ES-I3 (cell line): Measurements from ENCODE around the gene SSH2.
"Not testable (repeated sequence)": the region's sequence is repeated elsewhere in the genome, so short reads cannot be mapped to it uniquely, and the experiment has no call there.

ENCODE experiments used
- H3K36me3 ChIP-seq: 2 replicates; pipeline ENCODE4 v1.6.1; 2013; ENCODE audit warnings: mild to moderate bottlenecking, low read length, control low read depth, moderate library complexity; ENCODE audit not compliant: insufficient read depth
- H3K4me1 ChIP-seq: 2 replicates; pipeline ENCODE4 v1.6.1; 2013; ENCODE audit warnings: mild to moderate bottlenecking, control low read depth, low read length; ENCODE audit not compliant: insufficient read depth
- H3K9ac ChIP-seq: 2 replicates; pipeline ENCODE4 v1.6.1; 2013; ENCODE audit warnings: low read depth, mild to moderate bottlenecking, low read length, moderate library complexity
- H3K9me3 ChIP-seq: 2 replicates; pipeline ENCODE4 v1.6.1; 2013; ENCODE audit warnings: mild to moderate bottlenecking, low read length, moderate library complexity; ENCODE audit not compliant: control insufficient read depth, insufficient read depth

The SSH2 gene

GRCh38 chr17:29873476-29873875 lies 56.6 kb downstream of the SSH2 start:
- Histone ChIP-seq H3K4me1 (no peaks in the 10 kb centered on the region), H3K9ac (no peak overlapping the region), H3K36me3 (no peaks in the 10 kb centered on the region), H3K9me3 (no peaks in the 10 kb centered on the region)

DNA sequence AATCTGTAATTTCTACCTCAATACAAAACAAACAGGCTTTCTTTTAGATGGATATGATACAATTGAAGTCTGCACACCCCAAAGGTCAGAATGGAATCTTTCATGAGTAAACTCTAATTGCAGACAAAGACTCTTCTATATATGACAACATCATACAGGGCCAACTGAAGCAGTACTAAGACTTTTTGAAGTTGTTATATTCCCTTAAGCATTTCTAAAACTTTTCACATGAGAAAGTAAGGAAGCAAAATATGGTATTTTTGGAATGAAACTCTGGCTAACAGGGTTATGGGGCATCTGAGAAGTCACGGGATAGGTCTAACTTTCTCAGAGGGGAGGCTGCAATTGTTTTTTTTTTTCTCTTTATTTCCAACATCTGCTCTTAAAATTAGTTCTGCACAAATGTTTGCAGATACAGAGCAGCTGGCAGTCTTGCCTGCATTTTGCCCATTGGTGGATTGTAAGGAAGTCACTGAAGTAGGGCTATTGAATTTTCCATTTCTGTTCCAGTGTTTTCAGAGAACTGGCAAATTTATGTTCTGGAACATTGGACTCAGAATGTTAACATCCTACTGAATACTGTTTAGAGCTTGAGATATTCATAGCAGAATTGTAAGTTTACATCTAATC lies 59.1 kb downstream of the SSH2 start:
- Histone ChIP-seq H3K4me1 (peaks cover 9% of the 10 kb centered on the region), H3K9ac (no peak overlapping the region), H3K9me3 (no peaks in the 10 kb centered on the region), H3K36me3 (no peaks in the 10 kb centered on the region)

DNA sequence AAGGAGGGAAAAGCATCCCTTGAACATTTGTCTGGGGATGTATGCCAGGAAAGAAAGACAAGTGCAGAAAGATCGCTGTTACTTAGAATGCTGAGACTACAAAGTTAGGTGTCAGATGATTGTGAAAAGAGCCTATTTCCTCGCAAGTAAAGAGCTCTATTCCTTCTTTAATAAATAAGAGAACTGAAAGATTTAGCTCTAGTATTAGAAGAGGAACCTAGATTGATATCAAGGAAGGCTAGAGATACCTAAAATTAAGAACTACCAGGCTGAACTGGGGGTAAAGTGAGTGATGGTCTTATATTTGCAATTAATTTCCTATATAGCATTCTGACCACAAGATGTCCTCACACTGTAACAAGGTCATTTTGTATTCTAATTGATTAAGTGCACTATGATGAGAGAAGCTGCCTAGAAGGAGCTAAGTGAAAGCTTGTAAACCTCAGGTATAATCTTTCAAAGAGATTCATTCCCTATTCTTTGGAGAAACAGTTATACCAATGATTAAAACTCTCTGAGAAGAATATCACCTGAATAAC lies 62.3 kb downstream of the SSH2 start:
- Histone ChIP-seq H3K4me1 (peaks cover 20% of the 10 kb centered on the region), H3K36me3 (no peaks in the 10 kb centered on the region), H3K9ac (no peak overlapping the region), H3K9me3 (no peaks in the 10 kb centered on the region)

DNA sequence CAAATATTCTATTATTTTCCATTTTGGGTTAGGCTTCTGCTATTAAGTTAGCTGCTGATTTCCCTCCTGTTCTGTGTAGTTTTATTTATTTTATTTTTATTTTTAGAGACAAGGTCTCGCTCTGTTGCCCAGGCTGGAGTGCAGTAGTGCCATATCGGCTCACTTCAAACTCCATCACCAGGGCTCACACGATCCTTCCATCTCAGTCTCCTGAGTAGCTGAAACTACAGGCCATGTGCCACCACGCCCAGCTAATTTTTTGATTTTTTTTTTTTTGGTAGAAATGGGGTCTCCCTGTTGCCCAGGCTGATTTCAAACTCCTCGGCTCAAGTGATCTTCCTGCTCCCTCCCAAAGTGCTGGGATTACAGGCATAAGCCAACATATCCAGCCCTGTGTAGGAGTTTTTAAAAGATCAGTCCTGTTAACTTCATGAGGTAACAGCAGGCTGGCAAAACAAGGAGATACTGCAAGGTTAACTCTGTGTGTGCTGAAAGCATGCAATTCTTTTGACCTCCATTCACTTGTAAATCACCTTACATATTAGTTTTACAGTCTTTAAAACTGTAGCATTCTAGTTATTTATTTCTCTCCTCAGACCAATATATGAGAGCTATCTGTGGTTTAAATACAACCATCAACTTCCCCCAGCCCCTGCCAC lies 63.2 kb downstream of the SSH2 start:
- H3K9me3 ChIP-seq = no peaks in the 10 kb centered on the region
- H3K4me1 ChIP-seq = peaks cover 20% of the 10 kb centered on the region
- H3K36me3 ChIP-seq = no peaks in the 10 kb centered on the region
- no peak overlapping the region for H3K9ac ChIP-seq

DNA sequence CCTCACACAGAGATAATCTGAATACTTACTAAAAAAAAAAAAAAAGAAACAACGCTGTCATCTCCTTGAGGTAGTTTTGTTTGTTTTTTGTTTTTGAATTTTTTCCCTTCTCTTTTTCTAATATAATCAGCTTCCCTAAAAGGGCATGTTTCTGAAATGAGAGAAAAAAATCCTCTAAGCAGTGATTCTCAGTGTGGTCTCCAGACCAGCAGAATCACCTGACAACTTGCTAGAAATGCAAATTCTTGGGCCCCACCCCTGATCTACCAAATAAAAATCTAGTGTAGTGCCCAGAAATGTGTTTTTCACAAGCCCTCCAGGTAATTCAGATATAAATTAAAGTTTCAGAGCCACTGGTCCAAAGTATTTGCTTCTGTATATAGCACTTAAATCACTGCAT lies 65.4 kb downstream of the SSH2 start:
- no peaks in the 10 kb centered on the region for H3K9me3 ChIP-seq
- H3K9ac ChIP-seq = no peak overlapping the region
- H3K4me1 ChIP-seq = peaks cover 20% of the 10 kb centered on the region
- no peaks in the 10 kb centered on the region for H3K36me3 ChIP-seq

DNA sequence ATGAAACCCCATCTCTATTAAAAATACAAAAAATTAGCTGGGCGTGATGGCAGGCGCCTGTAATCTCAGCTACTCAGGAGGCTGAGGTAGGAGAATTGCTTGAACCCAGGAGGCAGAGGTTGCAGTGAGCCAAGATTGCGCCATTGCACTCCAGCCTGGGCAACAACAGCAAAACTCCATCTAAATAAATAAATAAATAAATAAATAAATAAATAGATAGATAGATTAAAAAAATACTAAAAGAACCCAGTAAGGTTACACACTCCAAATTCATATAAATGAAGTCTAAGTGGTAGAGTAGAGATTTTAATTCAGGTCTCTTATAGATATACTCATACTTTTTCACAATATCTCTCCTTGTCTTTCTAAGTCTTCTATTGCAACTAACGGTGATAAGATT lies 65.9 kb downstream of the SSH2 start:
- not testable (repeated sequence) for H3K36me3 ChIP-seq
- peaks cover 20% of the 10 kb centered on the region for H3K4me1 ChIP-seq

GRCh38 chr17:29862951-29863350 lies 67.1 kb downstream of the SSH2 start:
- Histone ChIP-seq H3K4me1 (peaks cover 20% of the 10 kb centered on the region), H3K9me3 (no peaks in the 10 kb centered on the region), H3K36me3 (no peaks in the 10 kb centered on the region), H3K9ac (no peak overlapping the region)

More for the DNA sequence above, 65.9 kb downstream of the SSH2 start:
- not testable (repeated sequence) for H3K9ac ChIP-seq, H3K9me3 ChIP-seq

DNA sequence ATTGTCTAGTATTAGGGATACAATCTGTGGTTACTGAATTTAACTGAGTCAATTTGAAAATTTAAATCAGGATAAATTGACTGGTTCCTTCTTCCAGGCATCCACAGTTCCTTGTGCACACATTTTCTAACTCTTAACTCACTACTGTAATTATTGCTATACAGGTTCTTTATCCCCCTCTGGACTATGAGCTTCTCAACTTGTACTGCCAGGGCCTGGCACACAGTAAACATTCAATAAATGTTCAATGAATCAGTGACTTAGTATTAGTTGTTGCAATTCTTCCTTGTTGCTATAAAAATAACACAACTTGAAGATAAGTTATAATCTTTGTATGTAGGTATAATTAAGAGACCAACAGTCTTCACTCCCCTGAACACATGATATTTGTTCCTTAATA lies 67.9 kb downstream of the SSH2 start:
- Histone ChIP-seq H3K4me1 (peaks cover 20% of the 10 kb centered on the region), H3K9ac (no peak overlapping the region), H3K9me3 (no peaks in the 10 kb centered on the region; the same call in 1 of the 2 replicates), H3K36me3 (no peaks in the 10 kb centered on the region)

DNA sequence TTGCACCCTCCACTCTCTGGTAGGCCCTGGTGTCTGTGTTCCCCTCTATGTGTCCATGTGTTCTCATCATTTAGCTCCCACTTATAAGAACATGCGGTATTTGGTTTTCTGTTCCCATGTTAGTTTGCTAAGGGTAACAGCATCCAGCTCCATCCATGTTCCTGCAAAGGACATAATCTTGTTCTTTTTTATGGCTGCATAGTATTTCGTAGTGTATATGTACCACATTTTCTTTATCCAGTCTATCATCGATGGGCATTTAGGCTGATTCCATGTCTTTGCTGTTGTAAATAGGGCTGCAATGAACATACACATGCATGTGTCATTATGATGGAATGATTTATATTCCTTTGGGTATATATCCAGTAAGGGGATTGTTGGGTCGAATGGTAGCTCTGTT lies 70.6 kb downstream of the SSH2 start:
- H3K4me1 ChIP-seq, H3K9me3 ChIP-seq, H3K9ac ChIP-seq, H3K36me3 ChIP-seq: not testable (repeated sequence)

DNA sequence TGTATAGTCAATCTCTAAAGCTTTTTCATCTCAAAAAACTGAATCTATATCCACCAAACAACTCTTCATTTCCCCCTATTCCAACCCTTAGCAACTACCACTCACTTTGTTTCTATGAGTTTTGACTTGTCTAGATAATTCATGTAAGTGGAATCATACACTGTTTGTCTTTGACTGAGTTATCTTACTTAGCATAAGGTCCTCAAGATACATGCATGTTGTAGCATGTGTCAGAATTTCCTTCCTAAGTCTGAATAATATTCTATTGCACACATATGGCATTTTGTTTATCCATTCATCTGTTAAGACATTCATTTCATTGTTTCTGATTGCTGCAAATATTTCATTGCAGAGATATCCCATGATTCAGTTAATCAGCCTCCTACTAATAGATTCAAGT lies 72.2 kb downstream of the SSH2 start:
- Histone ChIP-seq H3K4me1 (no peaks in the 10 kb centered on the region), H3K9me3 (no peaks in the 10 kb centered on the region; the same call in 1 of the 2 replicates), H3K9ac (no peak overlapping the region), H3K36me3 (no peaks in the 10 kb centered on the region)

DNA sequence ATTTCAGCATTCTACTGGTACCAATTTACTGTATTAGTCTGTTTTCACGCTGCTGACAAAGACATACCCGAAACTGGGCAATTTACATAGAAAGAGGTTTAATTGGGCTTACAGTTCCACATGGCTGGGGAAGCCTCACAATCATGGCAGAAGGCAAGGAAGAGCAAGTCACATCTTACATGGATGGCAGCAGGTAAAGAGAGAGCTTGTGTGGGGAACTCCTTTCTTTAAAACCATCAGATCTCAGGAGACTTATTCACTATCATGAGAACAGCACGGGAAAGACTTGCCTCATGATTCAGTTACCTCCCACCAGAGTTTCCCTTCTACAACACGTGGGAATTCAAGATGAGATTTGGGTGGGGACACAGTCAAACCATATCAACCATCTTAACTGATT lies 72.9 kb downstream of the SSH2 start:
- not testable (repeated sequence) for H3K4me1 ChIP-seq

GRCh38 chr17:29855686-29856085 lies 74.3 kb downstream of the SSH2 start:
- no peaks in the 10 kb centered on the region for H3K36me3 ChIP-seq
- H3K9ac ChIP-seq = no peak overlapping the region
- no peaks in the 10 kb centered on the region for H3K4me1 ChIP-seq
- H3K9me3 ChIP-seq = no peaks in the 10 kb centered on the region; the same call in 1 of the 2 replicates

More for the DNA sequence above, 72.9 kb downstream of the SSH2 start:
- H3K9me3 ChIP-seq, H3K36me3 ChIP-seq, H3K9ac ChIP-seq: not testable (repeated sequence)

- no peaks in the 10 kb centered on the region for H3K9me3 ChIP-seq
- H3K36me3 ChIP-seq = no peaks in the 10 kb centered on the region
- H3K9ac ChIP-seq = no peak overlapping the region
- H3K4me1 ChIP-seq = peaks cover 27% of the 10 kb centered on the region
Observed at GRCh38 chr17:29848737-29849136, 81.3 kb downstream of the SSH2 start.

- Histone ChIP-seq H3K4me1 (peaks cover 27% of the 10 kb centered on the region), H3K9me3 (no peaks in the 10 kb centered on the region), H3K36me3 (no peaks in the 10 kb centered on the region), H3K9ac (no peak overlapping the region)
Observed at GRCh38 chr17:29847527-29848400, 82.3 kb downstream of the SSH2 start.
